GM19467 (cell line): ENCODE measurements around the gene C1orf105.

ENCODE experiments used
- ATAC-seq: cut with Tn5 transposase; IDR thresholded peaks from one replicate; pipeline ENCODE4 v1.9.1; 2021; ENCODE audit warnings: mild to moderate bottlenecking, moderate library complexity; ENCODE audit not compliant: unreplicated experiment

The C1orf105 gene

GRCh38 chr1:172395576-172395975 lies 24.9 kb upstream of the C1orf105 start:
- ATAC-seq: no peak

GRCh38 chr1:172397221-172397620 lies 23.3 kb upstream of the C1orf105 start:
- ATAC-seq: no peak

- ATAC-seq: no peak
These were observed 22.9 kb upstream of the C1orf105 start for GRCh38 chr1:172397633-172398032.

- ATAC-seq: no peak
These were observed 22.3 kb upstream of the C1orf105 start for GRCh38 chr1:172398193-172398592.

GRCh38 chr1:172398970-172399755 lies 21.3 kb upstream of the C1orf105 start:
- no peak for ATAC-seq

- ATAC-seq: no peak
These were observed 20.4 kb upstream of the C1orf105 start for GRCh38 chr1:172399756-172400721.

GRCh38 chr1:172400722-172401105 lies 19.8 kb upstream of the C1orf105 start:
- ATAC-seq: no peak

- no peak for ATAC-seq
These were observed 19.0 kb upstream of the C1orf105 start for GRCh38 chr1:172401477-172401876.

GRCh38 chr1:172401892-172402291 lies 18.6 kb upstream of the C1orf105 start:
- no peak for ATAC-seq

- ATAC-seq: no peak
These were observed 17.5 kb upstream of the C1orf105 start for GRCh38 chr1:172402878-172403569.

GRCh38 chr1:172404121-172404520 lies 16.4 kb upstream of the C1orf105 start:
- ATAC-seq: no peak

- ATAC-seq: no peak
These were observed 14.6 kb upstream of the C1orf105 start for GRCh38 chr1:172405912-172406311.

GRCh38 chr1:172406968-172407367 lies 13.5 kb upstream of the C1orf105 start:
- ATAC-seq: no peak

GRCh38 chr1:172408958-172409357 lies 11.5 kb upstream of the C1orf105 start:
- no peak for ATAC-seq

- ATAC-seq: no peak
These were observed 10.5 kb upstream of the C1orf105 start for GRCh38 chr1:172410027-172410426.

GRCh38 chr1:172411791-172412338 lies 8.6 kb upstream of the C1orf105 start:
- ATAC-seq: no peak

- no peak for ATAC-seq
These were observed 6.2 kb upstream of the C1orf105 start for GRCh38 chr1:172414331-172414730.

- ATAC-seq: no peak
These were observed 3.9 kb upstream of the C1orf105 start for GRCh38 chr1:172416496-172417035.

GRCh38 chr1:172417557-172417956 lies 2.9 kb upstream of the C1orf105 start:
- no peak for ATAC-seq

- no peak for ATAC-seq
These were observed 1.6 kb downstream of the C1orf105 start for GRCh38 chr1:172421974-172422604.
